SU-DHL-6 (cell line): ENCODE measurements around the gene AOC3.

Experiments used
- H2AFZ ChIP-seq: fragments of 200-600 bp; sonication (generic); 2 replicates; pipeline ENCODE4 v1.6.1; 2014; ENCODE audit warnings: low read depth, mild to moderate bottlenecking, moderate library complexity, mixed read lengths, antibody characterized with exemption, low read length; ENCODE audit not compliant: severe bottlenecking
- H3F3A ChIP-seq: fragments of 200-600 bp; shearing (Covaris generic); 2 replicates; pipeline ENCODE4 v1.6.0; 2016; ENCODE audit warnings: antibody characterized with exemption, mild to moderate bottlenecking; ENCODE audit not compliant: insufficient read depth
- H3K27ac ChIP-seq: fragments of 200-600 bp; sonication (generic); 2 replicates; pipeline ENCODE4 v1.5.1; 2016; ENCODE audit warnings: low read depth, mild to moderate bottlenecking, low read length, moderate library complexity, mixed read lengths
- H3K27me3 ChIP-seq: fragments of 200-600 bp; sonication (generic), shearing (Covaris generic); 2 replicates; pipeline ENCODE4 v1.6.0; 2014; ENCODE audit warnings: mild to moderate bottlenecking, low read length
- H3K36me3 ChIP-seq: fragments of 200-600 bp; sonication (generic); 2 replicates; pipeline ENCODE4 v1.6.1; 2014; ENCODE audit warnings: mild to moderate bottlenecking, low read length, mixed read lengths
- H3K4me2 ChIP-seq: fragments of 300-600, 200-600 bp; shearing (Covaris generic), sonication (generic); 2 replicates; pipeline ENCODE4 v1.6.0; 2014; ENCODE audit warnings: low read length, low read depth, mild to moderate bottlenecking; ENCODE audit not compliant: poor library complexity, severe bottlenecking
- H3K4me3 ChIP-seq: fragments of 200-600 bp; sonication (generic); 2 replicates; pipeline ENCODE4 v1.5.1; 2014; ENCODE audit warnings: antibody characterized with exemption, low read length, mild to moderate bottlenecking, mixed read lengths; ENCODE audit not compliant: insufficient read depth, poor library complexity, severe bottlenecking
- H3K79me2 ChIP-seq: fragments of 200-600 bp; sonication (generic); 2 replicates; pipeline ENCODE4 v1.6.1; 2014; ENCODE audit warnings: mild to moderate bottlenecking, low read length, moderate library complexity; ENCODE audit not compliant: insufficient read depth
- H3K9ac ChIP-seq: fragments of 200-600 bp; sonication (generic); 2 replicates; pipeline ENCODE4 v1.7.0; 2014; ENCODE audit warnings: mild to moderate bottlenecking, low read length
- H3K9me2 ChIP-seq: fragments of 200-600 bp; sonication (generic); replicated peaks from 2 replicates; pipeline ENCODE4 v1.6.1; 2014; ENCODE audit warnings: low read length; ENCODE audit not compliant: insufficient read depth
- H3K9me3 ChIP-seq: fragments of 200-600 bp; sonication (generic); 2 replicates; pipeline ENCODE4 v1.6.1; 2014; ENCODE audit warnings: low read length, mixed read lengths; ENCODE audit not compliant: insufficient read depth
- H4K20me1 ChIP-seq: fragments of 200-600 bp; sonication (generic); 2 replicates; pipeline ENCODE4 v1.6.1; 2014; ENCODE audit warnings: low read depth, mild to moderate bottlenecking, antibody characterized with exemption, low read length, moderate library complexity, mixed read lengths
- EZH2phosphoT487 ChIP-seq: fragments of 200-600 bp; sonication (generic), shearing (Covaris generic); conservative IDR thresholded peaks from 2 replicates; pipeline ENCODE4 v1.6.1; 2018; ENCODE audit warnings: mild to moderate bottlenecking, antibody characterized with exemption, low read length, moderate library complexity, mixed read lengths
- TF ChIP-seq, protein P1 (sequence below): fragments of 200-600 bp; sonication (generic); IDR thresholded peaks from one replicate; pipeline ENCODE4 v1.5.1; 2017; ENCODE audit warnings: antibody characterized with exemption, mild to moderate bottlenecking, low read length, moderate library complexity; ENCODE audit not compliant: insufficient read depth, poor library complexity, severe bottlenecking

The AOC3 gene

DNA sequence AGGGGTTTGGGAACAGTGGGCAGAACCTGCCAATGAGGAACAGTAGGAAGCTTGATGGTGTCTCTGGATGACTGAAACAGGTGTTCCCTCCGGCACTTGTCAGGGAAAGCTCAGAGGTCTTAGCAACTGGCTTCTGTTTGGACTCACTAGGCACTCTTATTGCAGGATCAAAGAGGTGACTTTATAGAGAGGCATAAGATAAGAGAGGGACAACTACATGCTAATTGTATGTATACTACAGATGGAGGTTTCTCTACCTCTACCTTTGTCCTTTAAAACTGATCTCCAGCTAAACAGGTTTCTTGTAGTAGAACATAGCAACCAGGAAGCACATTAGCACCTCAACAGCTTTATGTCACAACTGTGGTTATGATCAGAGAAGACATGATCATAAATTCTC, 44.8 kb upstream of the AOC3 start:
- H3K9me3 ChIP-seq, result no peaks in the 10 kb centered on the region
- H3F3A ChIP-seq, result 0 out of 2 replicates have a peak, but pooled peaks cover 6% of the 10 kb centered on the region
- TF ChIP-seq, protein P1, sequence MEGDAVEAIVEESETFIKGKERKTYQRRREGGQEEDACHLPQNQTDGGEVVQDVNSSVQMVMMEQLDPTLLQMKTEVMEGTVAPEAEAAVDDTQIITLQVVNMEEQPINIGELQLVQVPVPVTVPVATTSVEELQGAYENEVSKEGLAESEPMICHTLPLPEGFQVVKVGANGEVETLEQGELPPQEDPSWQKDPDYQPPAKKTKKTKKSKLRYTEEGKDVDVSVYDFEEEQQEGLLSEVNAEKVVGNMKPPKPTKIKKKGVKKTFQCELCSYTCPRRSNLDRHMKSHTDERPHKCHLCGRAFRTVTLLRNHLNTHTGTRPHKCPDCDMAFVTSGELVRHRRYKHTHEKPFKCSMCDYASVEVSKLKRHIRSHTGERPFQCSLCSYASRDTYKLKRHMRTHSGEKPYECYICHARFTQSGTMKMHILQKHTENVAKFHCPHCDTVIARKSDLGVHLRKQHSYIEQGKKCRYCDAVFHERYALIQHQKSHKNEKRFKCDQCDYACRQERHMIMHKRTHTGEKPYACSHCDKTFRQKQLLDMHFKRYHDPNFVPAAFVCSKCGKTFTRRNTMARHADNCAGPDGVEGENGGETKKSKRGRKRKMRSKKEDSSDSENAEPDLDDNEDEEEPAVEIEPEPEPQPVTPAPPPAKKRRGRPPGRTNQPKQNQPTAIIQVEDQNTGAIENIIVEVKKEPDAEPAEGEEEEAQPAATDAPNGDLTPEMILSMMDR, result no peak
- TF ChIP-seq EZH2phosphoT487, result no peak
- peaks cover 3% of the 10 kb centered on the region; the same call in 1 of the 2 replicates for H3K36me3 ChIP-seq
- H3K4me3 ChIP-seq, result no peak overlapping the region
- H3K9me2 ChIP-seq, result no peaks in the 10 kb centered on the region
- no peak overlapping the region for H3K27ac ChIP-seq
- H3K9ac ChIP-seq, result no peak overlapping the region
- H3K4me2 ChIP-seq, result no peak overlapping the region
- no peaks in the 10 kb centered on the region for H3K27me3 ChIP-seq
- no peak overlapping the region for H2AFZ ChIP-seq
- H3K79me2 ChIP-seq, result no peaks in the 10 kb centered on the region
- no peaks in the 10 kb centered on the region for H4K20me1 ChIP-seq

DNA sequence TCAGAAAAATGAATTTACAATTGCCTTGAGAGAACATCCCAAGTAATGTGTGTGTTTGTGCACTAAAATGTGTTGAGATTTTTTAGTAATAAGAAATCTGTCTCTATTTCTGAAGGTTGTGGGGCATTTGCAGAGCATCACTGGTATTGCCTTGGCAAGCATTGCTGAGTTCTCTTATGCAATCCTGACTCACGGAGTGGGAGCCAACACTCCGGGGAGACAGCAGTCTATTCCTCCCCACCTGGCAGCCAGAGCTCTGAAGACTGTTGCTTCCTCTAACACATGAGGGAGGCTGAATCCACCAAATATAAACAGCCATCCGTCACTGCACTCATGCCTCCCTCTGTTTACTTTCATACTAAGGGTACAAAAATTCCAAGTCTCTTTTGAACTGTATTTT, 41.7 kb upstream of the AOC3 start:
- no peak overlapping the region for H3K4me2 ChIP-seq

DNA sequence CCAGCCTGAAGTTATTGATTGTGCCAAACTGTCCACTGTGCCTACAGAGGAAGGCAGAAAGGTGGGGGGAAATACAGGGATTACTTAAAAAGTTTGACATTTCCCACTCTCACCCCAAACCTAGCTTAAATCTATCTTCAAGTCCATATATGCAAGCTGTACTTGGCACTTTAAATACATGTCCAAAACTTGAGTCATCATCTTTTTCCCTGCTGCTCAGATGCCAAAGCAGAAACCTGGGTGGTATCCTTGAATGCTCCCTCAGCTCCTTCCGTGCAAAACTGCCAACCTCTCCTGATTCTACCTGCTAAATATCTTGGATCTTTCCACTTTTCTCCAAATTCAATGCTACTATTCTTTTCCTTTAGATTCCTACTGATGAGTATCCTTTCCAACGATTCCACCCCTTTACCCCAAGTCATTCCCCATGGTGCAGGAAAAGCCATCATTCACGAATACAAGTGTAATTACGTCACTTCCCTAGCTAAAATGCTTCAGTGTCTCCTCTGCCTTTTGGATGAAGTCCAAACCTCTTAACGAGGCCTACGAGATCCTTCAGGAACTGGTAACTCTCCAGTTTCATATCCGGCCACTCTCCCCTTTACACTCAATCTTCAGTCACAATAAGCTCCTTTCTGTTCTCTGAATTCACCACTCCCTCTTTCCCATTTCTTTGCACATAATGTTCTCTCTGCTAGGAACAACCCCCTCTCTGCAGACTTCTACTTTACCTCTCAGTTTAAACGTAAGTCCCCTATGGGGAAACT, 36.2 kb upstream of the AOC3 start:
- Histone ChIP-seq H3F3A (0 out of 2 replicates have a peak, but pooled peaks cover 6% of the 10 kb centered on the region), H2AFZ (no peak overlapping the region), H3K9me2 (no peaks in the 10 kb centered on the region), H3K4me3 (no peak overlapping the region), H3K27ac (no peak overlapping the region), H4K20me1 (no peaks in the 10 kb centered on the region), H3K79me2 (no peaks in the 10 kb centered on the region), H3K4me2 (no peak overlapping the region), H3K27me3 (no peaks in the 10 kb centered on the region), H3K9ac (no peak overlapping the region), H3K36me3 (peaks cover 21% of the 10 kb centered on the region), H3K9me3 (no peaks in the 10 kb centered on the region)
- TF ChIP-seq, protein P1, result no peak
- TF ChIP-seq EZH2phosphoT487, result no peak

More for the DNA sequence above, 41.7 kb upstream of the AOC3 start:
- Histone ChIP-seq H3K79me2 (no peaks in the 10 kb centered on the region), H3K9me3 (no peaks in the 10 kb centered on the region), H3F3A (0 out of 2 replicates have a peak, but pooled peaks cover 6% of the 10 kb centered on the region), H4K20me1 (no peaks in the 10 kb centered on the region), H3K27me3 (no peaks in the 10 kb centered on the region), H3K27ac (no peak overlapping the region), H3K9ac (no peak overlapping the region), H2AFZ (no peak overlapping the region), H3K4me3 (no peak overlapping the region), H3K36me3 (peaks cover 8% of the 10 kb centered on the region; the same call in 1 of the 2 replicates), H3K9me2 (no peaks in the 10 kb centered on the region)
- TF ChIP-seq EZH2phosphoT487, result no peak

DNA sequence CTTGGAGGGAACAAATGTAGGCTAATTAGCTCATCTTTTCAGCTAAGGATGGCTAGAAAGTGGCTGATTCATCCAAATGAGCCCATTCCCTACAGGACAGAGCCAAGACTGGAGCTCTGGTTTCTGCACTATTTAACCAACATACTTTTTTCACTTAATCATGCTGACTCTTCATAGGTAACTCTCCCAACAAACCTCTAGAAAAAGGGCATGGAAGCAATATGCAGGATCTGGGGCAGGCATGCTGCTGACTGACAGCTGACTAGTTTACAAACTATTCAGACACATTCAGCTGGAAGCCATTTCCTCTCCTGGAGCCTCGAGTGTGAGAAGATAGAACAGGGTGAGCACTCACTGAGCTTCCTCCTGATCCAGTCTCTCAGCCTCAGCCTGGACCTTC, 33.1 kb upstream of the AOC3 start:
- Histone ChIP-seq H2AFZ (no peak overlapping the region), H3K27me3 (no peaks in the 10 kb centered on the region), H3K79me2 (peaks cover 9% of the 10 kb centered on the region), H3K9ac (no peak overlapping the region), H3K4me2 (no peak overlapping the region), H3K36me3 (peaks cover 22% of the 10 kb centered on the region), H3K4me3 (no peak overlapping the region), H3F3A (peaks cover 6% of the 10 kb centered on the region; the same call in 1 of the 2 replicates), H3K9me2 (no peaks in the 10 kb centered on the region), H4K20me1 (no peaks in the 10 kb centered on the region), H3K27ac (no peak overlapping the region), H3K9me3 (no peaks in the 10 kb centered on the region)
- TF ChIP-seq, protein P1, result no peak
- TF ChIP-seq EZH2phosphoT487, result no peak
